Panc1 (cell line): ENCODE data around the gene CLCN4. TPM values are rescaled to one million over a fixed set of nuclear protein-coding genes. Genes with fewer than 3 reads are reported as not detected.

ENCODE experiments used
- ATAC-seq: fragments of 200-7000 bp; cut with Tn5 transposase; 2 replicates; pipeline ENCODE4 v1.9.1; 2020; ENCODE audit warnings: mild to moderate bottlenecking, moderate library complexity
- BruUV-seq: library from RNA; stranded (reverse); fragments of 400-500 nt; replicated peaks from 2 replicates; lab custom pipeline; 2021; lab: Mats Ljungman, UMichigan
- CTCF ChIA-PET: fragments of 300-600 bp; sonication (Branson Sonifier 250); formaldehyde crosslinking; loops from one replicate; lab custom pipeline; 2022; ENCODE audit warnings: antibody characterized with exemption; lab: Charles Lee
- POLR2A ChIA-PET: fragments of 300-600 bp; sonication (Branson Sonifier 250); formaldehyde crosslinking; loops from one replicate; lab custom pipeline; 2022; ENCODE audit warnings: antibody characterized with exemption; lab: Charles Lee
- DNase-seq: peaks from one replicate; pipeline ENCODE4 v3.0.0-alpha.2; 2010; ENCODE audit warnings: low read depth, low spot score
- H3K27ac ChIP-seq: 2 replicates; pipeline ENCODE4 v1.5.1; 2011; ENCODE audit warnings: mild to moderate bottlenecking, low read length, inconsistent platforms
- H3K27me3 ChIP-seq: fragments of 200-500 bp; sonication (Bioruptor generic); 2 replicates; pipeline ENCODE4 v1.6.0; 2014; ENCODE audit warnings: low read length, inconsistent platforms; ENCODE audit not compliant: control insufficient read depth, insufficient read depth
- H3K36me3 ChIP-seq: fragments of 200-500 bp; sonication (Bioruptor generic); 2 replicates; pipeline ENCODE4 v1.5.1; 2014; ENCODE audit warnings: inconsistent platforms, mild to moderate bottlenecking, low read length, moderate library complexity; ENCODE audit not compliant: control insufficient read depth, insufficient read depth
- H3K4me1 ChIP-seq: 2 replicates; pipeline ENCODE4 v1.5.1; 2011; ENCODE audit warnings: inconsistent platforms, mild to moderate bottlenecking, low read length, moderate library complexity; ENCODE audit not compliant: control insufficient read depth, insufficient read depth
- H3K4me3 ChIP-seq, 2 experiments: 2 replicates each; pipeline ENCODE4 v1.5.1; 2011 to 2012; ENCODE audit warnings: low read depth in 2 of 2, low read length in 2 of 2, mild to moderate bottlenecking in 2 of 2, inconsistent platforms in 1 of 2, moderate library complexity in 1 of 2
- H3K9me3 ChIP-seq: fragments of 200-500 bp; sonication (Bioruptor generic); 2 replicates; pipeline ENCODE4 v1.5.1; 2014; ENCODE audit warnings: low read depth, mild to moderate bottlenecking, inconsistent platforms, low read length, moderate library complexity; ENCODE audit not compliant: control insufficient read depth, insufficient read depth
- CTCF ChIP-seq: fragments of 450-650 bp; IDR thresholded peaks from 2 replicates; pipeline ENCODE4 v1.5.1; 2017; ENCODE audit warnings: mild to moderate bottlenecking
- POLR2AphosphoS5 ChIP-seq: IDR thresholded peaks from 2 replicates; pipeline ENCODE4 v1.6.1; 2012; ENCODE audit warnings: mild to moderate bottlenecking, low read depth, low read length, moderate library complexity
- REST ChIP-seq, 2 experiments: IDR thresholded peaks; 2 replicates each; pipeline ENCODE4 v1.6.1; 2011 to 2012; ENCODE audit warnings: low read depth in 2 of 2, control low read depth in 1 of 2, low read length in 1 of 2, mild to moderate bottlenecking in 1 of 2, moderate library complexity in 1 of 2; ENCODE audit not compliant: insufficient read depth in 1 of 2
- SIN3A ChIP-seq: IDR thresholded peaks from 2 replicates; pipeline ENCODE4 v1.6.1; 2012; ENCODE audit warnings: low read depth, mild to moderate bottlenecking, low read length, moderate library complexity, borderline replicate concordance; ENCODE audit not compliant: insufficient read depth
- TCF7L2 ChIP-seq: IDR thresholded peaks from 2 replicates; pipeline ENCODE4 v1.6.1; 2011; ENCODE audit warnings: mild to moderate bottlenecking, low read depth, low read length, inconsistent platforms
- in situ Hi-C: cut with HindIII; loops from 2 replicates; pipeline ENCODE4 v1.10.0; 2016; ENCODE audit warnings: low sequenced_read_pairs, low pct_unique_long_range_greater_than_20kb
- intact Hi-C: fragments of 100-400 bp; cut with micrococcal nuclease; formaldehyde crosslinking; loops from one replicate; pipeline ENCODE4 v1.10.0; 2022; ENCODE audit not compliant: unreplicated experiment
- total RNA-seq: library from RNA; stranded (reverse); gene quantifications from one replicate; pipeline ENCODE4 v1.2.1, GENCODE V29; 2021; ENCODE audit not compliant: unreplicated experiment

CLCN4 gene
- total RNA-seq, 1 experiment from 2014 or later = 2.5 TPM

- H3K27me3 ChIP-seq = no peaks in the 10 kb centered on the region
- no peak for DNase-seq
- H3K4me1 ChIP-seq = no peaks in the 10 kb centered on the region
- TF ChIP-seq TCF7L2 = no peak
- TF ChIP-seq POLR2AphosphoS5 = no peak
- no peak for TF ChIP-seq REST (IDR thresholded peaks at IDR 0.05; ENCODE audit: insufficient read depth in 1 of 2, low read depth in 2 of 2, low read length in 1 of 2)
- TF ChIP-seq CTCF = no peak
- no peak for TF ChIP-seq SIN3A
- in situ Hi-C loops = no loop called here
- no peaks in the 10 kb centered on the region for H3K36me3 ChIP-seq
- no peaks in the 10 kb centered on the region for H3K9me3 ChIP-seq
- CTCF ChIA-PET = no interaction called here
- no peak for ATAC-seq
- intact Hi-C loops = no loop called here
- BruUV-seq = no TSS peak
- H3K27ac ChIP-seq = no peak overlapping the region
- POLR2A ChIA-PET = no interaction called here
- H3K4me3 ChIP-seq = no peak overlapping the region
These were observed 26.4 kb upstream of the CLCN4 start for GRCh38 chrX:10130354-10130753.

GRCh38 chrX:10133980-10134676 is 22.6 kb upstream of the CLCN4 start:
- ChIA-PET CTCF (no interaction called here), POLR2A (no interaction called here)
- no peaks in the 10 kb centered on the region for H3K9me3 ChIP-seq
- no peaks in the 10 kb centered on the region for H3K4me1 ChIP-seq
- no peaks in the 10 kb centered on the region for H3K27me3 ChIP-seq
- intact Hi-C loops (no loop called here), in situ Hi-C loops (no loop called here)
- TF ChIP-seq SIN3A (no peak), TCF7L2 (no peak), REST (IDR thresholded peaks at IDR 0.05; ENCODE audit: insufficient read depth in 1 of 2, low read depth in 2 of 2, low read length in 1 of 2) (no peak), POLR2AphosphoS5 (no peak), CTCF (no peak)
- no peak for DNase-seq
- no peak for ATAC-seq
- H3K4me3 ChIP-seq = no peak overlapping the region
- no TSS peak for BruUV-seq
- no peaks in the 10 kb centered on the region for H3K36me3 ChIP-seq
- H3K27ac ChIP-seq = no peak overlapping the region
